H1 (cell line): Measurements from ENCODE around the gene EGFR. TPM values are rescaled to one million over a fixed set of nuclear protein-coding genes. Genes with fewer than 3 reads are reported as not detected.

ENCODE experiments used
- BRCA1 ChIP-seq: IDR thresholded peaks from 2 replicates; pipeline ENCODE4 v1.6.1; 2012; ENCODE audit warnings: low read depth, low read length, improper control_type of control experiment
- CBX5 ChIP-seq: fragments of 300-800, 300-1000 bp; sonication (generic); IDR thresholded peaks from 2 replicates; pipeline ENCODE4 v1.7.1; 2016; ENCODE audit warnings: antibody characterized with exemption, low read length, low read depth
- FOSL1 ChIP-seq: IDR thresholded peaks from 2 replicates; pipeline ENCODE4 v1.6.1; 2011; ENCODE audit warnings: mild to moderate bottlenecking, low read depth, low read length, moderate library complexity; ENCODE audit not compliant: insufficient read depth
- JUN ChIP-seq: IDR thresholded peaks from 2 replicates; pipeline ENCODE4 v1.6.1; 2011; ENCODE audit warnings: low read depth, mild to moderate bottlenecking, improper control_type of control experiment, low read length
- polyA plus RNA-seq, 7 experiments: library from polyadenylated mRNA; depleted of rRNA in 3 of 7; stranded (reverse) in 5 of 7; unstranded in 2 of 7; fragments of >200 nt in 5 of 7; fragments of 200-250 nt in 2 of 7; gene quantifications; 1 replicate in 5 of 7; 2 replicates in 1 of 7; 4 replicates in 1 of 7; pipeline versions ENCODE4 v1.2.1 to v1.2.3, GENCODE V29; 2011 to 2013; ENCODE audit warnings: missing spikeins in 2 of 7, mixed read lengths in 2 of 7
- total RNA-seq: library from RNA; stranded (reverse); fragmentation: NEBNext Ultra II Directional; extraction: Animal tissue kit (Norgen Biotek cat#: 25700); gene quantifications from 2 replicates; pipeline ENCODE4 v1.2.1, GENCODE V29; 2021
- TF ChIP-seq, protein P1 (sequence below): IDR thresholded peaks from 2 replicates; pipeline ENCODE4 v1.6.1; 2012; ENCODE audit warnings: inconsistent platforms

EGFR gene
- total and polyA plus RNA-seq, 2 of the 8 experiments (the other 6 are each of a cell fraction or from before 2014, with no cell fraction given) = 1.9 to 5.8 TPM

- TF ChIP-seq BRCA1 (no peak), FOSL1 (no peak), JUN (no peak), CBX5 (no peak)
- TF ChIP-seq, protein P1, sequence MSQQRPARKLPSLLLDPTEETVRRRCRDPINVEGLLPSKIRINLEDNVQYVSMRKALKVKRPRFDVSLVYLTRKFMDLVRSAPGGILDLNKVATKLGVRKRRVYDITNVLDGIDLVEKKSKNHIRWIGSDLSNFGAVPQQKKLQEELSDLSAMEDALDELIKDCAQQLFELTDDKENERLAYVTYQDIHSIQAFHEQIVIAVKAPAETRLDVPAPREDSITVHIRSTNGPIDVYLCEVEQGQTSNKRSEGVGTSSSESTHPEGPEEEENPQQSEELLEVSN = no peak
- TF ChIP-seq, all 59 proteins: peak for 0
Observed at GRCh38 chr7:55059021-55059420, 40.2 kb downstream of the EGFR start (continued).
